Keratinocyte (primary cell): Measurements from ENCODE around the gene SLC16A2.

ENCODE experiments used
- EZH2 ChIP-seq: IDR thresholded peaks from one replicate; pipeline ENCODE4 v1.6.1; 2012; ENCODE audit warnings: inconsistent platforms, mild to moderate bottlenecking, low read length, moderate library complexity
- TF ChIP-seq, protein P1 (sequence below), 3 experiments: IDR thresholded peaks in 1 of 3; conservative IDR thresholded peaks in 1 of 3; optimal IDR thresholded peaks in 1 of 3; 2 replicates in 2 of 3; 3 replicates in 1 of 3; pipeline versions ENCODE3 to v1.5.1; 2011; ENCODE audit warnings: low read length in 3 of 3, mild to moderate bottlenecking in 3 of 3, moderate library complexity in 2 of 3, control low read depth in 1 of 3, inconsistent platforms in 1 of 3; ENCODE audit not compliant: insufficient read depth in 2 of 3; ENCODE audit errors: extremely low read depth in 1 of 3

DNA sequence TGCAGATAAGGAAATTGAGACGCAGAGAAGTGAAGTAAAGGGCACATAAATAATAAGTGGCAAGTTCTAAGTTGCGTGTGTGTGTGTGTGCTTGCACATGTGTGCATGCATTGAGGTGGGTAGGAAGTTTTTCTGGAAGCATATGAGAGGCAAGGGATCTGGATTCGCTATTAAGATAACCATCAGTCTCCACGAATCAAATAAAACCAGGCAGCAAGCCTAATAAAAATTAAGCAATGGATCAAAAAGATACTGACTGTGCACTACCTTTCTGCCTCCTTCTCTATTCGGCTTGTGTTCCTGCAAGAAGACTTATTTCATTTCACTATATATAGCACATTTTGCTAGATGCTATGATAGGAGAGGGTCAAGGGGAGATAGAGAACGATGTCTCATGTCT is 23.8 kb downstream of the SLC16A2 start:
- TF ChIP-seq, protein P1, sequence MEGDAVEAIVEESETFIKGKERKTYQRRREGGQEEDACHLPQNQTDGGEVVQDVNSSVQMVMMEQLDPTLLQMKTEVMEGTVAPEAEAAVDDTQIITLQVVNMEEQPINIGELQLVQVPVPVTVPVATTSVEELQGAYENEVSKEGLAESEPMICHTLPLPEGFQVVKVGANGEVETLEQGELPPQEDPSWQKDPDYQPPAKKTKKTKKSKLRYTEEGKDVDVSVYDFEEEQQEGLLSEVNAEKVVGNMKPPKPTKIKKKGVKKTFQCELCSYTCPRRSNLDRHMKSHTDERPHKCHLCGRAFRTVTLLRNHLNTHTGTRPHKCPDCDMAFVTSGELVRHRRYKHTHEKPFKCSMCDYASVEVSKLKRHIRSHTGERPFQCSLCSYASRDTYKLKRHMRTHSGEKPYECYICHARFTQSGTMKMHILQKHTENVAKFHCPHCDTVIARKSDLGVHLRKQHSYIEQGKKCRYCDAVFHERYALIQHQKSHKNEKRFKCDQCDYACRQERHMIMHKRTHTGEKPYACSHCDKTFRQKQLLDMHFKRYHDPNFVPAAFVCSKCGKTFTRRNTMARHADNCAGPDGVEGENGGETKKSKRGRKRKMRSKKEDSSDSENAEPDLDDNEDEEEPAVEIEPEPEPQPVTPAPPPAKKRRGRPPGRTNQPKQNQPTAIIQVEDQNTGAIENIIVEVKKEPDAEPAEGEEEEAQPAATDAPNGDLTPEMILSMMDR (optimal IDR thresholded peaks at IDR 0.05 in 1 of 3, IDR thresholded peaks at IDR 0.05 in 1 of 3, conservative IDR thresholded peaks at IDR 0.05 in 1 of 3; ENCODE audit: extremely low read depth in 1 of 3, insufficient read depth in 2 of 3, low read length in 3 of 3) = no peak
- TF ChIP-seq EZH2 = no peak
